ENCODE data around the gene MERTK. TPM values are rescaled to one million over a fixed set of nuclear protein-coding genes. Genes with fewer than 3 reads are reported as not detected.

The MERTK gene
- total RNA-seq, 6 experiments from 2014 or later: not detected

GRCh38 chr2:112059671-112060070, 161.3 kb downstream of the MERTK start:
- TF ChIP-seq CTCF (IDR thresholded peaks at IDR 0.05): no peak
- H3K27ac Mint-ChIP-seq: no peak overlapping the region
- DNase-seq: no peak
- no peaks in the 10 kb centered on the region for H3K27me3 Mint-ChIP-seq (ENCODE audit: insufficient read depth)
- peaks cover 65% of the 10 kb centered on the region for H3K4me1 Mint-ChIP-seq (ENCODE audit: low read depth)
- no peaks in the 10 kb centered on the region for H3K9me3 Mint-ChIP-seq
- peaks cover 56% of the 10 kb centered on the region for H3K36me3 Mint-ChIP-seq (ENCODE audit: low read depth)
- no peak overlapping the region; the same call in 1 of the 2 replicates for H3K4me3 Mint-ChIP-seq

- TF ChIP-seq CTCF (IDR thresholded peaks at IDR 0.05): no peak
- Mint-ChIP-seq H3K27ac (no peak overlapping the region), H3K27me3 (ENCODE audit: insufficient read depth) (no peaks in the 10 kb centered on the region), H3K36me3 (ENCODE audit: low read depth) (peaks cover 62% of the 10 kb centered on the region), H3K4me3 (no peak overlapping the region), H3K4me1 (ENCODE audit: low read depth) (peaks cover 81% of the 10 kb centered on the region), H3K9me3 (no peaks in the 10 kb centered on the region)
- DNase-seq: no peak
Observed at GRCh38 chr2:112061299-112061698, 162.9 kb downstream of the MERTK start.

- no peak overlapping the region for H3K27ac Mint-ChIP-seq
- no peak overlapping the region for H3K4me3 Mint-ChIP-seq
- no peak for TF ChIP-seq CTCF (IDR thresholded peaks at IDR 0.05)
- peaks cover 62% of the 10 kb centered on the region for H3K36me3 Mint-ChIP-seq (ENCODE audit: low read depth)
- no peaks in the 10 kb centered on the region for H3K9me3 Mint-ChIP-seq
- peaks cover 83% of the 10 kb centered on the region for H3K4me1 Mint-ChIP-seq (ENCODE audit: low read depth)
- no peak for DNase-seq
- H3K27me3 Mint-ChIP-seq (ENCODE audit: insufficient read depth): no peaks in the 10 kb centered on the region
Observed at GRCh38 chr2:112061840-112062239, 163.4 kb downstream of the MERTK start.

- TF ChIP-seq CTCF (IDR thresholded peaks at IDR 0.05): no peak
- Mint-ChIP-seq H3K36me3 (ENCODE audit: low read depth) (peaks cover 67% of the 10 kb centered on the region), H3K4me3 (no peak overlapping the region), H3K27ac (peak overlapping the region; percentile 61), H3K4me1 (ENCODE audit: low read depth) (peaks cover 72% of the 10 kb centered on the region), H3K9me3 (no peaks in the 10 kb centered on the region), H3K27me3 (ENCODE audit: insufficient read depth) (no peaks in the 10 kb centered on the region)
- DNase-seq: no peak
Observed at GRCh38 chr2:112062894-112063293, 164.5 kb downstream of the MERTK start.

- H3K4me3 Mint-ChIP-seq: peak overlapping the region; percentile 58
- H3K4me1 Mint-ChIP-seq (ENCODE audit: low read depth): peaks cover 65% of the 10 kb centered on the region
- no peaks in the 10 kb centered on the region for H3K27me3 Mint-ChIP-seq (ENCODE audit: insufficient read depth)
Observed at GRCh38 chr2:112065486-112065885, 167.1 kb downstream of the MERTK start.

More at GRCh38 chr2:112065486-112065885, 167.1 kb downstream of the MERTK start:
- no peak for DNase-seq
- Mint-ChIP-seq H3K36me3 (ENCODE audit: low read depth) (peaks cover 64% of the 10 kb centered on the region), H3K9me3 (peaks cover 5% of the 10 kb centered on the region; the same call in 1 of the 2 replicates), H3K27ac (peak overlapping the region; percentile 71)
- TF ChIP-seq CTCF (IDR thresholded peaks at IDR 0.05): no peak

Measured in HFFc6 (cell line).